ENCODE results near the gene STK24.

The STK24 gene

DNA sequence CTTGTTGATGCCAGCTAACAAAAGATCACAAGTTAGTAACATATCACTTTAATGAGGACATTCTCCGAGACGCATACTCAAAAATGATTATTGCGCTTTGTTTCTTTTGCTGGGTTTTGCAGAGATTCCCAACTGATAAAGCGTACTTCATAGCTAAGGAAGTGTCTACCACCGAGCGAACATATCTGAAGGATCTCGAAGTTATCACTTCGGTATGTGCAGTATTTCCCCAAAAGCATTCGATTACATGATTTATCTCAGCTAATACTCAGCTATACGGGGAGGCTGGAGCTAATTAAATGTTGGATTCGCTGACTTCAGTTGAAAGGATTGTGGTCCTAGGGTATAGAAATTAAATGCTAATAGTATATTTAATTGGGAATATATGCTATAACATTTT, 166.3 kb downstream of the STK24 start:
- no peak for DNase-seq (ENCODE audit: low spot score)

DNA sequence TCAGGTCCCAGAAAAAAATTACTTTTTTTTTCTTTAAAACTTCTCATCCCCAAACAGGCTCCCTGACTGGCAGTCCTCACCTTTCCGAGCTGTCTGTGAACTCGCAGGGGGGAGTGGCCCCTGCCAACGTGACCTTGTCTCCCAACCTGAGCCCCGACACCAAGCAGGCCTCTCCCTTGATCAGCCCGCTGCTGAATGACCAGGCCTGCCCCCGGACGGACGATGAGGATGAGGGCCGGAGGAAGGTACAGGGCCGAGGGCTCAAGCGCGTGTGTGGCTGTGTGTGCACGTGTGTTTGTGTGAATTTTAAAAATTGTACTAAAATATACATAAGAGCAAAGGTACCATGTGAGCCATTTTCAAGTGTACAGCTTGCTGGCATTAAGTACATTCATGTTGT, 167.6 kb downstream of the STK24 start:
- no peak for DNase-seq (ENCODE audit: low spot score)

DNA sequence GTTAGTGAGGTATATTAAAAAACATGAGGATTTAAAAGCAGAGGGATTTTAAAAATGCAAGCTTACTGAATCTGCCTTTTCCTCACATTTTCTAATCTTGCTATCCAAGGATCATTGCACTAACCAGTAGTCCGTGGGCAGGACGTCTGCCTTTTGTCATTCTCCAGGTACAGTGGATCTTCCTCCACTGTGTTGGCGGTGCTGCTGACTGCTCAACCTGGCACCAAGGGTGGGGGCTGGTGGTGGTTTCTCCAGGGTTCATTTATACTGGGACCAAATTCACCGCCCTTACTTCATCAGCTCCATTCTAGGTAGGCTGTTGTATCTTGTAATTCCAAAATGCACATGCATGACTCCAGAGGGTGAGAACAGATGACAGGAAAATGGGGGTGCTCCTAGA, 169.3 kb downstream of the STK24 start:
- DNase-seq (ENCODE audit: low spot score): no peak

DNA sequence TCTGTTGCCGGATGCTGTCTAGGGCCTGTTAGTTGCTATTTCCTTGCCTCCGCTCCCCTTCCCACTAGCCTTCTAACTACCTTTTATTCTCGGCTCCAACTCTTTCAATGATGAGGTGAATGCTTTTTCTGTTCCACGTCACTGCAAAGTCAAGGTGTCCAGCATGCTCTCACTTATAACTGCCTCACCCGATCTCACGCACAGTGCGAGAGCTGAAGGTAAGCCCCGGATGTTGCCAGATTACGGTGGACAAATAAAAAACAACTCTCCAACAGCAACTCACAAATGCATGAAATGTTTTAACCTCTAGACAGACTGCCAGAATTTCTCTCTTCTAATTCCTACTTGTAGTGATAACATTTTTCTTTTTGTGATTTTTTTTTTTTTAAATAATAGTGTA, 169.9 kb downstream of the STK24 start:
- DNase-seq (ENCODE audit: low spot score): no peak

DNA sequence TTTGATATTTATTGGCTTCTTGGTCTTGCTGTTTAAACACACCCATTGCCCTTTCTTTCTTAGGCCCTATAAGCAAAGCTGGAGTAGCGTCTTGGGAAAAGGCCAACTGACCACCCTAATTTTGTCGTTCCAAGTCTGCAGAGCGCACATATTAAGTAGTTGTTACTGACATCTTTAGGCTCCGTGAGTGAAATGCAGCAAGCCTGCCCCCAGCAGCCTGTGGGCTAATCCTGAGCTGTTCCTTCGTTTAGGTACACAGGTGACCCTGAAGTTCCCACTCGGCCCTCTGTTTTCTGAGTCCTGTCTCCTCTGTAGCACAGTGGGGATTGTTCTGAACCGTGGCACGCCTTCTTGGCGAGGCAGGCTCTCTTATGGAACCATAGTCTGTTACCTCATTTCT, 170.5 kb downstream of the STK24 start:
- DNase-seq (ENCODE audit: low spot score): no peak

DNA sequence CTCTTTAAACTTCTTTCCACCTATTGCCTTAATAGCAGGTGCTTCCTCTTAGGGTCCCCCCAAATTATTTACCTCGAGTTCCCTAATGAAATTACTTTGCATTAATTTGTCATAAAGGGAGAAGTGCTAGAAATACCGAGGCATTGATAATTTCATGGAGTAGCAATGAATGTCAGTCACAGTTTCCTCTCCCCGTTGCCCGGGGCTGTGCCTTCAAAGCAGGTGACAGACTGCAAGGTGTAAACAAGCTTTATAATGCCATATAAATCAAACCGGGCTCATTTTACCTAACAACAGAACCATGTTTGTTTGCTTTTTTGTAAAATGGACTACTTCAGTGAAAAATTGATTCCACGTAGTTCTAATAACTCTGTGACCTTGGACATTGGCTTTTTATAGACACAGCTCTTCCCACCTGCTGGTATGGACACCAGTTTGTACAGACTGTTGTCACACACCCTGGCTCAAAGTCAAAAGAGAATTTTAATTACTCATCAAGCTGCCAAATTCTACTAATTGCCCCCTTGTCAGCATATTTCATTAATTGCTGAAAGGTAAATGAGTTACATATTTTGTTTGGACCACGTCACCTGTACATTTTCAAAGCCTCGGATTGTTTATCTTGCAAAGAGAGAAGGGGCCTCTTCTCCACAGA, 171.1 kb downstream of the STK24 start:
- no peak for DNase-seq (ENCODE audit: low spot score)

DNA sequence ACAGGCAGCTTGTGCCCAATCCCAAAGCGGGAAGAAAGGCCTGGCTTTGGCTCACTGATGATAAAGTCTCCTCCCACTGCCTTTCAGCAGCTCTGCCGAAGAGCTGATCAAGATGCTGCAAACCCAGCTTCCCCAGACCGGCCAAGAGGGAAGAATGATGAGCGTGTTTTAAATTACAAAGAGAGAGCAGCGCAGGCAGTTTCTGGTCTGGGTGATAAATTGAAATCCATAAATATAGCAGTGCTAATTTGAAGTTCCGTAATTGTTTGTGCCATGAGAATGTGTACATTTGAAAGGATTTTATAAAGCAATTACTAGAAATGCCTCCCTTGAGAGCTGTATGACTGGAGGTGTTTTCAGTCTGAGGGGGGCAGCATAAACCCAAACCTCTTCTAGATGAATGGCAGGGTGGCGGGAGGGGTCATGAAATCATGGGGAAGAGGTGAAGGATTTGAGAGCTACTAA, 171.8 kb downstream of the STK24 start:
- DNase-seq (ENCODE audit: low spot score): no peak

DNA sequence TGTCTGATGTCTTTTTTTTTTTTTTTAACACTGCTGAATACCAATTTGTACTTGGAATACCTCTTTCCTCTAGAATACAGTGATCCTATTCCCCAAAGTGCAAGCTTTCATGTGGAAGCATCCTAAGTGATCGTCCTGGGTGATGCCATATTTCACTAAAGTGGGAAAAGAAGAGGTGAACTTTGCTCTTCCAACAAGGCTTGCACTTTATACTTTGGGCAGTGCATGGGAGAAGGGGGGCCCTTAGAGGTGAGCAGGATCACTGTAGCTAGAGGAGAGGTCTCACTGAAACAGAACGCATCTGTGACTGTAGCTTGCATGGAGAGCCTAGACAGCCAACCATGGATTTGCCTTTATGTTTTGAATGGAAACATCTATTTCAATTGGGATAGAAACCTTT, 173.8 kb downstream of the STK24 start:
- DNase-seq (ENCODE audit: low spot score): no peak

DNA sequence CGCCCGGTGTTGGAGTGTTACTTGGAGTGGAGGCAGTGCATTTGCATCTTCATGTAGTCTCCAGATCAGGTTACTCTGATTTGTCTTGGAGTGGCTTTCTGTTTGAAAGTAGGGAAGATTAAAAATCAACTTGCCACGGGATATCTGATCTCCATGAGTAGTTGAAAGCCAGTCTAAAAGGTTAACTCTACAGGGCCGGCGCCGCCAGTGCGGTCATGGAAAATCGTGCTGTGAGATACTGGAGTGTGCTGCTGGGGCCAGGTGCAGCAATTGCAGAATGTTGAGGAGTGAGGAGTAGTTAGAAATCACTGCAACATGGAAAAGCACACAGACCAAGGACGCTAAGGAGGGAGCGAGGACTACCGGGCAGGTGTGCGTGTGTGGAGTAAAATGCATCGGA, 175.0 kb downstream of the STK24 start:
- DNase-seq (ENCODE audit: low spot score): no peak

DNA sequence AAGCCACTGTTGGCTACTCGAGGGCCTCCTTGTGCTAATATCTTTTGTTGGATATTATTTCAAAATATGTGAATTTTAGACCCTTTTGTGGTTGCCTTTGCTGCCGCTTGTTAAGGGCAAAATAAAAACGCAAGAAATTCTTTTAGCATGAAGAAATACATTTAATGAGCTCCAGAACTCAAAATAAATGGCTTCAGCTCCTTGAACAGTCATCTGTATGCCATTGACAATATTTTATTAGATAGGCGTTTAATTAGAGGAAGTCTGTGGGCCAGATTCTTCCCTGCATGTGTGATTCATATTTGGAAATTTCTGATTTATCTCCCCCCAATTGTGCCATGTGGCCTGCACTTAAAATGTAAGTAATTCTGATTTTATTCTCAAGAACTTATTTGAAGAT, 177.2 kb downstream of the STK24 start:
- no peak for DNase-seq (ENCODE audit: low spot score)

DNA sequence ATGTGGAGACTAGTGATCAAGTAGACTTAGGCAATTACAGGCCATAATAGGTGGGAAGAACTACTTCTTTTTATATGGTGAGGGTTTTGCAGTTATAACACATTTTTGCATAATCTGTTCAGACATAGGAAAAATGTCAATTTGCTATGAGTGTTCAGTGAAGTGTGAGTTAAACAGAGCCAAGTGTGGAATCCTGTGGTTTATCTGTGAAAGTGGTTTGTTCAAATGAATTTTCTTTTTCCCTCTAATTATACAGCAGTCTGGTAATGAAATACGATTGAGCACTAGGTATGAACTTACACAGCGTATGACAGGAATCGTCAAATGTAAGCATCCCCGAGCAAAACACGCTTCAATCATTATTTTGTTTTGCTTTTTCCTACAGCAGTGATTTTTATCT, 178.3 kb downstream of the STK24 start:
- no peak for DNase-seq (ENCODE audit: low spot score)

DNA sequence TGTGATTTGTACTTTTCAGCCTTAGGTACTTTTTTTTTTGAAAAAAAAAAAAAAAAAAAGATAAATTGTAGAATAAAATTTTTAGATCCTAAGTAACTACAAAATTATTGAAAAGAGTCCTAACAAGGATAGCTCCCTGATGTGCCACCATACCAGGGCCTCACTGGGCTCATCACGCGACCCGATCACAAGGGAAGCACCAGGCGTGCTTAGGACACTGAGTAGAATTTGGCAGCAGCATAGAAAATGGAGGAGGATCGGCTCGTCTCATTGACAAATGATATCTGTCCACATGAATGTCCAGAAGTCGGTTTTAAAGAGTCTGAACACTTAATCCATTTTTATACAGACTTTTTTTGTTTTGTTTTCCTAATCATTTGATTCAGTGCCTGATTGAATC, 179.0 kb downstream of the STK24 start:
- DNase-seq (ENCODE audit: low spot score): no peak

DNA sequence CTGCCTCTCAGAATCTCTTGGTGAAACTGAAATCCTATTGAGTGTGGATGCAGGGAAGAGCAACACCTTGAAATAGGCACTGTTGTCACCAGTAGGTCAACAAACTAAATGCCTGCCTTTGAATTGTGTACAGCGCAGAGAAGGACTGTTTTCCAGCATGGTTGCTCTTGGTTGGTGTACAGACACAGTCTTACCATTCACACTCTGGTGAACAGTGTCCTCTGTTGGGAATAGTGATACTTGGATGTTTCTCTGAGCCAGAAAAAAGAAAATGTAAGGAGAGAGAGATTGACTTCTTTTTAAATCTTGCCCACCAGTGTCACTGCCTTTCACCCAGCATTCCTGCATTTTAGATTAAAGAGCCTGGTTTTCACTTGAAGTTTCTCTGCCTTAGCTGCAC, 179.7 kb downstream of the STK24 start:
- no peak for DNase-seq (ENCODE audit: low spot score)

DNA sequence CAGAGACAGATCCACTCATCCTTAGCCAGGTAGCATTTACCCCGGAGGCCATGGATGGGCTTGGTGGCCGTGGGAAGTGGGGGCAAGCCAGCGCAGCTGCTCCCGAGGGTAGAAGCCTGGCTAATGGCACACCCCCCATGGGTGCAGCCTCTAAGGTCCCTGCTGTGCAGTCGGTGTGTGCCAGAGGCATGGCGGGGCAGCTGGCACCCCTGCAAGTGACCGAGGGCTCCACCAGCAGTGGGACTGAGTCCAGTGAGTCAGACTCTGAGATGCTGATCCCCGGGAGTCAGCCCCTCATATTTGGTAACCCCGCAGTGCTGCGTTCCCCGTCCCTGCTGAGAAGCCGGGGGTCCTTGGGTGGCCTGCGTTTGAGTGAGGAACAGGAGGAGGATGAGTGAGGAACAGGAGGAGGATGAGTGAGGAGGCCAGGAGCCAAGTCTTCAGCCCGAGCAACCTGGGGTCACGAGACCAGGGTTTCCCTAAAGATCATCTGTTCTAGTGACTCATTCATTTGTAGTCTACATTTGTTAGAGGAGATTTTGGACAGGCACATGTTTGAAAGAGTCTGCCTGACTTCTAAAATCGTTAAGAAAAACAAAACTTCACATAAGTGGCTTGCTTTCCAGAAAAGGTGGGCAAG, 180.7 kb downstream of the STK24 start:
- DNase-seq (ENCODE audit: low spot score): no peak
